ENCODE results near the gene VASH2.
"Not testable (repeated sequence)": the region's sequence is repeated elsewhere in the genome, so short reads cannot be mapped to it uniquely, and the experiment has no call there.

The VASH2 gene

DNA sequence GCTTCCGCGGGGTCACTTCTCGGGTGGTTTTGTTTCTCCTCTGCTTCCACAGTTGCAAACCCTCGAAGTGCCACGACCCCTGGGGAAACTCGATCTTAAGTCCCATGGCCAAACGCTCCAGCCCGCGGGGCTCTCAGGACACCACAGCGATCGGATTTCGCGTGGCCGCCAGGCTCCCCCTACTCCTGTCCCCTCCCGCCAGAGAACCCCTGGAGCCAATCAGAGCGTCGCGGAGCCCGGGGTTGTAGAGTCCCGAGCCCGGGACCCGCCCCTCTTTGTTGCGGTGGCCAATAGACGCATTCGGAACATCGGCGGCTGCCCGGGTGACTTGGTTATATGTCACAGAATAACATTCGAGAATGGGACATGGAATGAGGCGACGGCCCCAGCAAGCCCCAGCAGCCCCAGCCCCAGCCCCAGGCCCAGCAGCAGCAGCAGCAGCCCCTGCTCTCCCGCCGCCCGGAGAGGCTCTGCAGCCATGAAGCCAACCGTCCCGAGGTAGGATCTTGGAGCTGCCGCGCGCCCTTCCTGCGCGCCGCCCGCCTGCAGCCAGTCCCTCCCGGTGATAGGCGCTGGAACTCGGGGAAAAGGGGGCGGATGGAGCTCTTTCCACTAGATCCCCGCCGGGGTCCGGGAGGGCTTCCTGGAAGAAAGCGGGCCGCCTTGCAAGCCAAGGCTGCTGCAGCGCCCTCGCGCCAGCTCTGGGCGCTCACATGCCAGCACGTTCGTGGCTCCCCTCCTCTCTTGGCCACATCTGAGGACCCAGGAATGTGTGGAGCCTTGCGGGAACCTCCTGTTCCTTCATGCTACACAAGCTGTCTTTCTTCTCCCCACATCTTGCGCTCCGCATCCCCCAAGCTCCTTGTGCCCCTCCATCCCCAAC is at the start of gene VASH2:
VASH2 (plus strand) TSS at position 299 of the 883 bp plus-strand sequence. CDS start 1,002 bp downstream, outside the sequence.
- peak; percentile 33 for DNase-seq (ENCODE audit: low read depth)

DNA sequence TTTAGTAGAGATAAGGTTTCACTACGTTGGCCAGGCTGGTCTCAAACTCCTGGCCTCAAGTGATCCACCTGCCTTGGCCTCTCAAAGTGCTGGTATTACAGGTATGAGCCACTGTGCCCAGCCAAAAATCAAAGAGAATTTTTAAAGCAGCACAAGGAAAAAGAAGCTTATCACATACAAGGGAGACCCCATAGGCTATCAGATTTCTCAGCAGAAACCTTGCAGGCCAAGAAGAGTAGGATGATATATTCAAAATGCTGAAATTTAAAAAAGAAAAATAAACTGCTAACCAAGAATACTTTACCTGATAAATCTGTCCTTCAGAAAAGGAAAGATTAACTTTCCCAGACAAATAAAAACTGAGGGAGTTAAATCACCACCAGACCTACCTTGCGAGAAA is 49.1 kb upstream of the VASH2 start:
- no peak for DNase-seq (ENCODE audit: low read depth)

DNA sequence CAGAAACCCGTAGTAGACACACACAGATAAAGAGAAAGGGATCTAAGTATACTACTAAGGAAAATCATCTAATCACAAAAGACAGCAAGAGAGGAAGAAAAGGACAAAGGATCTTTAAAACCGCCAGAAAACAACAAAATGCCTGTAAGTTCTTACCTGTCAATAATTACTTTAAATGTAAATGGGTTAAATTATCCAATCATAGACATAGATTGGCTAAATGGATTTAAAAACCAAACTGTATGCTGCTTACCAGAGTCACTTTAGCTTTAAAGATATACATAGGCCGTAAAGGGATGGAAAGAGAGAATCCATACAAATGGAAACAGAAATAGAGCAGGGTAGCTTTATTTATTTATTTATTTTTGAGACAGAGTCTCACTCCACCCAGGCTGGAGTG is 48.3 kb upstream of the VASH2 start:
- no peak for DNase-seq (ENCODE audit: low read depth)

DNA sequence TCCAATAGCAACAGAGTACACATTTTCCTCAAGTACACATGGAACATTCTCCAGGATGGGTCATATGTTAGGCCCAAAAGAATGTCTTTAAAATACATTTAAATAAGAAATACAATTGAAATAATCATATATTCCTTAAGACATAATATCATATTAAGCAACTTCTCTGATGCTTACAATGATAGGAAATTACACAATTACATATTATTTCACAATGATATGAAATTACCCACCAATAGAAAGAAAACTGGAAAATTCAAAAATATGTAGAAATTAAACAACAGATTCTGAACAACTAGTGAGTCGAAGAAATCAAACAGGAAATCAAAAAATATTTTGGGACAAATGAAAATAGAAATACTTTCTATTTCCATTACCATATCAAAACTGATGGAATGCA is 46.7 kb upstream of the VASH2 start:
- no peak for DNase-seq (ENCODE audit: low read depth)

DNA sequence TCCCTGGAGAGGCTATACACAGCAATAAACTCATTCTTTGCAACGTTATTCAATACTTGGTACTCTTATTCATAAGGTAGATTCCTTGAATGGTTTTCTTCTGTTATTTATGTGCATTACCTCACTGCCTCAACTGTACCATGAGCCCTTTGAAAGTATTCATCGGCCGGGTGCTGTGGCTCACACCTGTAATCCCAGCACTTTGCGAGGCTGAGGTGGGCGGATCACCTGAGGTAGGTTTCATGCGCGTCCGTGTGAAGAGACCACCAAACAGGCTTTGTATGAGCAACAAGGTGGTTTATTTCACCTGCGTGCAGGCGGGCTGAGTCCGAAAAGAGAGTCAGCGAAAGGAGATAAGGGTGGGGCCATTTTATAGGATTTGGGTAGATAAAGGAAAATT is 42.3 kb upstream of the VASH2 start:
- DNase-seq (ENCODE audit: low read depth): not testable (repeated sequence)

DNA sequence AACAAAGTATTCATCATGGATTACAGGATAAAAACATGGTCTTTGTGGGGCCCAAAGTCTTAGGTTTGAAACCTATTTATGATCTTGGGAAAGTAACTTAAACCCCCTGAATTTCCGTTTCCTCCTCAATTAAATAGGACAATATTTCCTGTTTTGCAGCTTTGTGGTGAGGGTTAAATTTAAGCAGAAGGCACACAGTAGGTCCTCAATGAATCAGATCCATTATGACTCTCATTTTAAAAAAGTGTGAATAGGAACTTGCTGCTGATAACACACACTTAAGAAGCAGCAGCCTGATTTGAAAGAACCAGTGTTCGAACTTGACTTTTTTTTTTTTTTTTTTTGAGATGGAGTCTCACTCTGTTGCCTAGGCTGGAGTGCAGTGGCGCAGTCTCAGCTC is 41.4 kb upstream of the VASH2 start:
- no peak for DNase-seq (ENCODE audit: low read depth)

DNA sequence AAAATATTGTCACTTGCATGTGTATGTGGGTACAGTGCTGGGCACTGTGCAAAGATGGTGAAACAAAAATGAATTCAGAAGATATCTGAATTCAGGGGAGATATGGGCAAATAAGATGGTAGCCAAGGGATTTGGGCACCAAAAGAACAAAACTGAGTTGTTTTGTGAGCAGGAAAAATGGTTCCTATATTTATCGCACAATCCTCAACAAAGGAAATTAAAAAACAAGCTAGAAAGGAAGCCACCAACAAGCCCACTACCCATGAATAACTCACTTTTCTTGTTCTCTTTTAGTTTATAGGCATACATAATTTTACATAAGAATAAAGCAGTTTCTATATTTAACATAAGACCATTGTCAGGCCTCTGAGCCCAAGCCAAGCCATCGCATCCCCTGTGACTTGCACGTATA is 40.7 kb upstream of the VASH2 start:
- no peak for DNase-seq (ENCODE audit: low read depth)

DNA sequence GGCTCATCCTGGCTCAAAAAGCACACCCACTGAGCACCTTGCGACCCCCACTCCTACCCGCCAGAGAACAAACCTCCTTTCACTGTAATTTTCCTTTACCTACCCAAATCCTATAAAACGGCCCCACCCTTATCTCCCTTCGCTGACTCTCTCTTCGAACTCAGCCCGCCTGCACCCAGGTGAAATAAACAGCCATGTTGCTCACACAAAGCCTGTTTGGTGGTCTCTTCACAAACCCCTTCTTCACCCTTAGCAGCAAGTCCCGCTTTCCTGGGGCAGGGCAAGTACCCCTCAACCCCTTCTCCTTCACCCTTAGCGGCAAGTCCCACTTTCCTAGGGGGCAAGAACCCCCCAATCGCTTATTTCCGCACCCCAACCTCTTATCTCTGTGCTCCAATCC is 40.1 kb upstream of the VASH2 start:
- DNase-seq (ENCODE audit: low read depth): not testable (repeated sequence)

DNA sequence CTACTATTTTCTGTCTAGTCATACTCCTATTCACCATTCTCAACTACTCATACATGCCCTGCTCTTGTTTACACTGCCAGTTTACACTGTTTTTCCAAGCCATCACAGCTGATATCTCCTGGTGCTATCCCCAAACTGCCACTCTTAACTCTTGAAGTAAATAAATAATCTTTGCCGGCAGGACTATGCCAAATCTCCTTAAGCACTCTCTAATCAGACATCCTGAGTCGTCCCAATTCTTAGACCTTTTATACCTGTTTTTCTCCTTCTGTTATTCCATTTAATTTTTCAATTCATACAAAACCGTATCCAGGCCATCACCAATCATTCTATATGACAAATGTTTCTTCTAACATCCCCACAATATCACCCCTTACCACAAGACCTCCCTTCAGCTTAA is 36.7 kb upstream of the VASH2 start:
- not testable (repeated sequence) for DNase-seq (ENCODE audit: low read depth)

DNA sequence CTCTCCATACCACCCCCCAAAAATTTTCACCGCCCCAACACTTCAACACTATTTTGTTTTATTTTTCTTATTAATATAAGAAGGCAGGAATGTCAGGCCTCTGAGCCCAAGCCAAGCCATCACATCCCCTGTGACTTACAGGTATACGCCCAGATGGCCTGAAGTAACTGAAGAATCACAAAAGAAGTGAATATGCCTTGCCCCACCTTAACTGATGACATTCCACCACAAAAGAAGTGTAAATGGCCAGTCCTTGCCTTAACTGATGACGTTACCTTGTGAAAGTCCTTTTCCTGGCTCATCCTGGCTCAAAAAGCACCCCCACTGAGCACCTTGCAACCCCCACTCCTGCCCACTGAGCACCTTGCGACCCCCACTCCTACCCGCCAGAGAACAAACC is 36.2 kb upstream of the VASH2 start:
- not testable (repeated sequence) for DNase-seq (ENCODE audit: low read depth)

DNA sequence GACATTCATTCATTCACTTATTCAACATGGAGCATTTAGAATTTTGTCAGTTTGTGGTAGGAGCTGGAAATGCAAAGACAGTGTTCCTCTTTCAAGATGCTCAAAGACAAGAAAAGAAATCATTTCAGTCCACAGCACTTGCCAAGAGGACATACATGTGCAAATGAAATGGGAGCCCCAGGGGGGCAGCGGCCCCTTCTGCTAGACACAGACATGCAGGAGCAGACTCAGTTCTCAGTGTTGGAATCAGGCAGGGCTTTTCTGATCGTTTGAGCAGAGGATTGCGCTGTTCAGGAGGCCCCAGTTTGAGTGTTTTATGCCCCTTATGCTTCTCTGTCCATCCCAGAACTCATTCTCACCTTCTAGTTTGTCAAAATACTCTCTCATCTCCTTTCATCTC is 35.6 kb upstream of the VASH2 start:
- DNase-seq (ENCODE audit: low read depth): no peak

DNA sequence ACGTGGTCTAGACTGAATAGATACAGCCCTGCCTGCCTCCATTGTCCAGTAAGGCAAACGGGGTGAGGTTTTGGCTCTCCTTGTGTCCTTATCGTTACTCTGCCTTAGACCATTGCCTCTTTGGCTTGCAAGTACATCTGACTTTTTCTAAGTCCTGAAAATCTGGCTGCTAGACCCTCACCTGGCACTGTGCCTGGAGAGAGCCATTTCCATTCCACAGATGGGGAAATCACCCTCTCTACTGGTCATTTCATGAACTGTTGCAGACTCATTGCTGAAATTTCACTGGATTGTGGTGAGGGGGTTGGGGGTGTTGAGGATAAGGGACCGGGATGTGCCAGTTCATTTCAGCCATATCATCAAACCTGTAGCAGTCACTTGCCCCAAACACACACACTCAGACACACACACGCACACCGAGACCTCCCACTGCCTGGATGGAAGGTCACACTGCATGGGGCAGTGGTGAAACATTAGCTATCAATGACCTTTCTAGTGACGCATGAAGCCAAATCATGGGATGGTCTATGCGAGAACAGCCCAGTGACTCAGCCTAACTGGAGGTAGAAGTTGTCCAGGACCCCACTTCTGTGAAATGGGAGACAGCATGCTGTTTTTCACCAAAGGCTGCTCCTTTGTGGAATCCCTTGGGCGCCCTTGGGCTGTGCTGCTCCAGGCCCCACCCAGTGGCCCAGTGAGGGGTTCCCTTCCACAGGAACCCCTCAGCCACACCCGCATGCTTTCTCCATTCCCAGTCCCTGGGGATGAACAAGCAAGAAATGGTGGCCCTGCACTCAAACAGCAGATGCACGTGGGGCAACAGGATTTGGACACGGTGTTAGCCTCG is 34.9 kb upstream of the VASH2 start:
- DNase-seq (ENCODE audit: low read depth): peak; percentile 45

DNA sequence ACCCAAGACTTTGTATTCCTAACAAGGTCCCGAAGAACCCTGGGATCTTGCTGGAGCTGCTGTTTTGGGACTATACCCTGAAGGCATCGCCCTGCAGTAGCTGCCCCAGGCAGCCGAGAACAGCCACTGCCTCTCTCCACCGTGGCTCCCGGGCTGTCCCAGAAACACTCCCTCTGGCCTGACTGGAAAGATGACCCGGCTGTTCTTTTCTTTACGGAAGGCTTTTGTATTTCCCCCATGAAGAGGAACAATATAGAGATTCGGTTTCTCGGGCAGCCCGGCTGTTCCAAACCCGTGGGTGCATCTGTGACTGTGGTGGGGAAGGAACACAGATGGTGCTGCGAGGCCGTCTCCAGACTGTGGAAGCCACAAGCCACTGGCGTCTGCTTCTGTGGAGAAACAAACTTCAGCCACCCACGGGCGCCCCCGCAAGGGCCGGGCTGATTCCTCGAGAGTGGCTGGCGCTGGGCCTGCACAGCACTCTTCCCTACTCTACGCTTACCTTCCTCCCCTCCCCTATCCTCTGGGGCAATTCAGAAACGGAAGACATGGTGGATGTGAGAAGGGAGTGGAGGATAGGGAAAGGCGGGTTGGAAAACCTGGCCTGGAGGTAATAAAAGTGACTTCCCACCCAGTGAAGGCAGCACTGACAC is 33.7 kb upstream of the VASH2 start:
- DNase-seq (ENCODE audit: low read depth): peak; percentile 60

DNA sequence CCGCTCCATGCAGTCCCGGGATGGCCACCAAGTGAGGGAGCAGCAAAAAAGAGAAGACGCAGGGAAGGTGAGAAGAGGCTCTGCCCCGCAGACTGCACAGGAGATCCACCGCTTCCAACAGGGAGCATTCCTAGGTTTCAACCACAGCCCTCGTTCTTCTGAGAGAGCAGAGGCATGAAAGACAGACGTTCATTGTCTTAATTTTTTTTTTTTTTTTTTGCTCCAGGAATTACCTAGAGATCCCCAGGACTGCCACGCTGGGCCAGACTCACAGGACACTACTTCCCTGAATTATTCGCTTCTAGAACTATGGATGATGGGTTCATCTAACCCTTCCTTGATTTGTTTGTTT is 33.2 kb upstream of the VASH2 start:
- no peak for DNase-seq (ENCODE audit: low read depth)

DNA sequence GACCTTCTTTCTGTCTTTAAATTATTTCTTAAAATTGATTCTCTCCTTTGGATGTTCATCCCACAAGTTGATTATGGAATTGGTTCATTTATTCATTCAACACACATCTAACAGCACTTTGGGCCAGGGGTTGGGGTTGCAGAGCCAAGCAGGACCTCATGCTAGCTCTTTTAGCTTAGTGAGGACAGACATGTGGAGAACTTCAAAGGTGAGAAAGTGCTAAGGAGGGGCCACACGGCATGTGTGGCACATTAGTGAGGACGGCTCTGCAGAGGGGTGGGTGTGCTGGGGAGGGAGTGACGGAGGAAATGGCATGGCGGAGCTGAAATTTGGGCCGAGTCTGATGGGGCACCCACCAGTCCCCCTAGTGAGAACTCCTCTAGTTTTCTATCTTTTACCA is 32.5 kb upstream of the VASH2 start:
- no peak for DNase-seq (ENCODE audit: low read depth)

DNA sequence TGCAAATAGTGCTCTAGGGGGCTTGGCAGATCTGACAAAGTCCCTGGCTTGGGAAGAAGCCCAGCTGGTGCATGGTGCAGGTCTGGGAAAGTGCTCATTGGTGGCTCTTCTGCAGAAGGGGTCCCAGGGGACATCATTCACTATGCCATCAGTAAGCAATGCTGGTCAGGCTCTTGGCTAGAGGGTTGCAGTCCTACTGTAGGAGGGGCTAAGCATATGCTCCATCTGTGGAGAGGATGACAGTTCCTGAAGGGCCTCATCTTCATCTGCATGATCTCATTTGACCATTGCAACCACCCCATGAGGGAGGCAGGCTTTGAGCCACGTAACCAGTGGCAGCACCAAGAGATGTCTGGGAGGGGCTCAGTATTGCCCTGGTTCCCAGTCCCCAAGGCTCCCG is 31.5 kb upstream of the VASH2 start:
- no peak for DNase-seq (ENCODE audit: low read depth)

DNA sequence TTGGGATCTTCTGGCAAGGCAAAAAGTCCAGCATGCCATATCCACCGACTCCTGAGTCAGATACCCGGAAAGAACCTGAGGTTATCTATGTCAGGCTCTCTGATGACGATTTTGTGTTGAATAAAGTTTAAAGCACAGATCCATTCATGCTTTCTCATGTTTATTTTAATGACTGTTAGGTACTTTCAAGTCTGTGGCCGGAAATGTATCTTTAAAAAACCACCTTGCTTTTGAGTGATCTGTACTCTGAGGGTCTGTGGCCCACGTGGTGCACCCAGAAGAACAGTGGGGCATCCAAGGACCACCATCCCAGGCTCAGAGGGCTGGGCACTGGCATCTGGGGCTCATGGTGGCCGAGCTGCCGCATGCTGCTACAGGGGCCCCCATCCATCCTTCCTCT is 30.1 kb upstream of the VASH2 start:
- no peak for DNase-seq (ENCODE audit: low read depth)

DNA sequence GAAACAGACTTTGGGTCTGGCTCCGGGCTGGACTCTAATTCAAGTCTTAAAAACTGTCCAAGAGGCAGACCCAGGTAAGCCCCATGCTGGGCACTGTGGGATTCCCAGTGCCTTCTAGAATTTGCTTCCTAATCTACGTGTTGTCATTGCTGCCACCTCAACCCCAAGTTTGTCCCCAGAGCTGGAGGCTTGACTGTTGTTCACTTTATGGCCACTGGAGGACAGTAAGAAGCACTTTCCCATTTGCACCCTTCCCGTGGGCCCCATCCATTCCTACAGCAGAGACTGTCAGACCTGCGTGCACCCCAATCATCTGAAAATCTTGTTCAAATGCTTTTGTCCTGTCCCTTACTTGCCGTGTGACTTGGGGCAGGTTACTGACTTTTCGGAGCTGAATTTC is 29.4 kb upstream of the VASH2 start:
- DNase-seq (ENCODE audit: low read depth): no peak

DNA sequence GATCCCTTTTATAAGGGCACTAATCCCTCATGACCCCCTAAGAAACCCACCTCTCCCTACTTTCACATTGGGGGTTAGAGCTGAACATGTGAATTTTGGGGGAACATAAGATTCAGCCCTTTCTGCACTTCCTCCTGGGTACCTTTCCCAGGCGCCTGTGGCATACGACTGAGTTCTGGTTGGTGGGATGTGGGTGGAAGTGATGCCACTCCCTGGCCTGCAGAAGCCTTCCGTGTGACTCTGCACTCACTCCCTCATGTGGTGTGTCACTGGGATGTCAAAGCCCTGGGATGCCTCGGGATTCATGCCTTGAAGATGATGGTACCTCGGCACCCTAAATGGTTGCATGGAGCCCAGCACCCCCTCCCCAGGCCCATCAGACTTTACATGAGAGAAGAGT is 28.3 kb upstream of the VASH2 start:
- DNase-seq (ENCODE audit: low read depth): no peak

DNA sequence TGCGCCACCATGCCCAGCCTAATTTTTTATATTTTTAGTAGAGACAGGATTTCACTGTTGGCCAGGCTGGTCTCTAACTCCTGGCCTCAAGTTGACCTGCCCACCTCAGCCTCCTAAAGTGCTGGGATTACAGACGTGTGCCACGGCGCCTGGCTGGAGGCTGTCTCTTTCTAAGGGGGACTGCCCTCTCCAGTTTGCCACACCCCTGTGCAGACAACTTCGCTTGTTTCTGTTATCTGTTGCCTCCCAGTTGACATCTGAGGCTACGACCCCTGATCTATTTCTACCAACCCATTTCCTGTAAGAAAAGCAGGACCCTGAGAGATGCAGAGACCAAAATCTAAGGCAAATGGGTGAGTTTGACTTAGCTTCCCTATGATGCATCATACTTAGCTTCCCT is 24.0 kb upstream of the VASH2 start:
- DNase-seq (ENCODE audit: low read depth): no peak

DNA sequence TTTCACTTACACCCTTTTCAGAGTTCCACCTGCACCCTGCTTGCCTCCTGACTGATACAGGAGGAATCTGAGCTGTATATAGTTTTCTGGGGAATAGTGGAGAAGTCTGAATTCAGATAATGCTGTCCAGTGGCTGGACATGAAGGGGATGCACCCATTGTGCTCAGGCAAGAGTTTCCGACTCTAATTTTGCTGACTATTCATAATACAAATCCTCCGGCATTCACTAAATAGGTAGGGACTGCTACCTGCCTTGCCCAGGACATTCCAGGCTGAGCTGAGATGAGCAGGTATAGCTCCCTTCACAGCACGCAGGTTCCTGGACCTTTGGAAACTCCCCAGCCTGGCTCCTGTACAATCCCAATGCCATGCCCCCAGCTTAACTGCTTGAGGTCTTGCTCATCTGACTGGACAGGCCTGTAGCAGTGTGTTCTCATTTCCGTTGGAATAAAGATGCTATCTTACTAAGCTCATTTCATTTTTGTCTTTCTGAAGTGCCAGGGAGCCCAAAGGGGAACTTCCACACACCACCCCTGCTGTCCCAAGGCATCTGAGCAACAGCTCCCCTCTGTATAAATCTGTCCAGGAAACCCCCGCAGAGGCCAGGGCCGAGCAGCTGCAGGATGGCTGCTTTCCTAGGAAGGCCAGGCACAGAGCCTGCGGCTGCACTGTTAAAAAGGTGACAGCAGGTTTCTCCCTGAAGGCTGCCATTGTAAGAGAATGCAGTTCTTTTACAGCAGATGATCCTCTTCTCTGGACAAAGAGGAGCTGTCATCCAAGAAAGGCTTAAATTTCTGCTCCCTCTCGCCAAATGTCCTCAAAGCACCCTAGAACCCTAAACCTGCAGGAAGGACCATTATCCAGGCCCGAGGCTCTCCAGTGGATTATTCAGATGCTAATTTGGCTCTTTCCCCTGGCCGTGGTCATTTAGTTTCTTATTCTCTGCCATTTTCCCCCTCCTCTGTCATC is 21.7 kb upstream of the VASH2 start:
- no peak for DNase-seq (ENCODE audit: low read depth)

All from amniotic epithelial cell (primary cell).